Measurements from ENCODE around the gene COPG2.

Gene COPG2

DNA sequence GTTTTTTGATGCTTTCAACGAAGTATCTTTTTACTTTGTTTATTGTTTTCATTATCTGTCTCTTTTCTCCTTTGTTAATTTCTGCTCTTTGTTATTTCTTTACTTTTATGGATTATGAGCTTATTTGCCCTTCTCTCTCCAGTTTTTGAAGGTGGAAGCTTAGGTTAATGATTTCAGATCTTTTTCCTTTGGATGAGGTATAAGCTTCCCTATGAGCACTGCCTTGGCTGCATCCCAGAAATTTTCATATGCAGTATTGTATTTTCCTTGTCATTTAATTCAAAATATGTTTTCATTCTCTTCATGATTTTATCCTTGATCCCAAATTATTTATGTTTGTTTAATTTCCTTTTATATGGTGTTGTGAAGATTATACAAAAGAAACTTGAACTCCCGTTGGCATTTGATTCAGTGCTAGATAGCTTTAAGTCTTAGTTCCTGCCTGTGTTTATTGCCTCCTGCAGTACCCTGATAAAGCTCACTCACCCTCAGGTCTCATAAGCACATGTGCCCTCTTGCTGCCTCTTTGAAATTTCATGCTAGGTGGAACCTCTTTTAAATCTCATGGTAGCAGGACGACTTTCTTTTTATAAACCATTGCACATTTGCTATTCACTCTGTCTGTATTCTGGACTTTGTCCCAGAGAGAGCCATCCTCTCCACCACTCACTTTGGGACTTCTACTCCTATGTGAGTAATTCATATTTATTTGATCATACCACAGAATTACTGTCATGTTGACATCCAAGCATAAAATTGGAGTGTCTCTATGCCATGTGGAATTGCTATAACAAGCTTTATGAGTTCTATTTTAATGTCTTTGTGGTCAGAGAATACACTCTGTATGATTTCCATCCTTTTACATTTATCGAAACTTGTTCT lies 204.8 kb downstream of the COPG2 start:
- TF ChIP-seq CREB1 (IDR thresholded peaks at IDR 0.05; ENCODE audit: low read depth) (no peak), TAF1 (IDR thresholded peaks at IDR 0.05; ENCODE audit: low read depth) (no peak), CEBPB (IDR thresholded peaks at IDR 0.05) (no peak), TEAD4 (IDR thresholded peaks at IDR 0.05) (no peak), NFIC (IDR thresholded peaks at IDR 0.05) (no peak), EGR1 (IDR thresholded peaks at IDR 0.05) (no peak), TCF12 (IDR thresholded peaks at IDR 0.05; ENCODE audit: low read depth) (no peak), FOXM1 (IDR thresholded peaks at IDR 0.05; ENCODE audit: borderline replicate concordance, low read depth) (no peak), EP300 (IDR thresholded peaks at IDR 0.05; ENCODE audit: borderline replicate concordance) (no peak), YY1 (IDR thresholded peaks at IDR 0.05; ENCODE audit: low read depth) (no peak), RAD21 (IDR thresholded peaks at IDR 0.05; ENCODE audit: low read depth) (no peak), ZBTB7A (IDR thresholded peaks at IDR 0.05; ENCODE audit: low read depth) (no peak)
- TF ChIP-seq, protein P1, sequence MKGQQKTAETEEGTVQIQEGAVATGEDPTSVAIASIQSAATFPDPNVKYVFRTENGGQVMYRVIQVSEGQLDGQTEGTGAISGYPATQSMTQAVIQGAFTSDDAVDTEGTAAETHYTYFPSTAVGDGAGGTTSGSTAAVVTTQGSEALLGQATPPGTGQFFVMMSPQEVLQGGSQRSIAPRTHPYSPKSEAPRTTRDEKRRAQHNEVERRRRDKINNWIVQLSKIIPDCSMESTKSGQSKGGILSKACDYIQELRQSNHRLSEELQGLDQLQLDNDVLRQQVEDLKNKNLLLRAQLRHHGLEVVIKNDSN (IDR thresholded peaks at IDR 0.05), result no peak
- TF ChIP-seq, protein P2, sequence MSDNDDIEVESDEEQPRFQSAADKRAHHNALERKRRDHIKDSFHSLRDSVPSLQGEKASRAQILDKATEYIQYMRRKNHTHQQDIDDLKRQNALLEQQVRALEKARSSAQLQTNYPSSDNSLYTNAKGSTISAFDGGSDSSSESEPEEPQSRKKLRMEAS (IDR thresholded peaks at IDR 0.05), result no peak
- TF ChIP-seq, protein P3, sequence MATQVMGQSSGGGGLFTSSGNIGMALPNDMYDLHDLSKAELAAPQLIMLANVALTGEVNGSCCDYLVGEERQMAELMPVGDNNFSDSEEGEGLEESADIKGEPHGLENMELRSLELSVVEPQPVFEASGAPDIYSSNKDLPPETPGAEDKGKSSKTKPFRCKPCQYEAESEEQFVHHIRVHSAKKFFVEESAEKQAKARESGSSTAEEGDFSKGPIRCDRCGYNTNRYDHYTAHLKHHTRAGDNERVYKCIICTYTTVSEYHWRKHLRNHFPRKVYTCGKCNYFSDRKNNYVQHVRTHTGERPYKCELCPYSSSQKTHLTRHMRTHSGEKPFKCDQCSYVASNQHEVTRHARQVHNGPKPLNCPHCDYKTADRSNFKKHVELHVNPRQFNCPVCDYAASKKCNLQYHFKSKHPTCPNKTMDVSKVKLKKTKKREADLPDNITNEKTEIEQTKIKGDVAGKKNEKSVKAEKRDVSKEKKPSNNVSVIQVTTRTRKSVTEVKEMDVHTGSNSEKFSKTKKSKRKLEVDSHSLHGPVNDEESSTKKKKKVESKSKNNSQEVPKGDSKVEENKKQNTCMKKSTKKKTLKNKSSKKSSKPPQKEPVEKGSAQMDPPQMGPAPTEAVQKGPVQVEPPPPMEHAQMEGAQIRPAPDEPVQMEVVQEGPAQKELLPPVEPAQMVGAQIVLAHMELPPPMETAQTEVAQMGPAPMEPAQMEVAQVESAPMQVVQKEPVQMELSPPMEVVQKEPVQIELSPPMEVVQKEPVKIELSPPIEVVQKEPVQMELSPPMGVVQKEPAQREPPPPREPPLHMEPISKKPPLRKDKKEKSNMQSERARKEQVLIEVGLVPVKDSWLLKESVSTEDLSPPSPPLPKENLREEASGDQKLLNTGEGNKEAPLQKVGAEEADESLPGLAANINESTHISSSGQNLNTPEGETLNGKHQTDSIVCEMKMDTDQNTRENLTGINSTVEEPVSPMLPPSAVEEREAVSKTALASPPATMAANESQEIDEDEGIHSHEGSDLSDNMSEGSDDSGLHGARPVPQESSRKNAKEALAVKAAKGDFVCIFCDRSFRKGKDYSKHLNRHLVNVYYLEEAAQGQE (IDR thresholded peaks at IDR 0.05; ENCODE audit: low read depth), result no peak

DNA sequence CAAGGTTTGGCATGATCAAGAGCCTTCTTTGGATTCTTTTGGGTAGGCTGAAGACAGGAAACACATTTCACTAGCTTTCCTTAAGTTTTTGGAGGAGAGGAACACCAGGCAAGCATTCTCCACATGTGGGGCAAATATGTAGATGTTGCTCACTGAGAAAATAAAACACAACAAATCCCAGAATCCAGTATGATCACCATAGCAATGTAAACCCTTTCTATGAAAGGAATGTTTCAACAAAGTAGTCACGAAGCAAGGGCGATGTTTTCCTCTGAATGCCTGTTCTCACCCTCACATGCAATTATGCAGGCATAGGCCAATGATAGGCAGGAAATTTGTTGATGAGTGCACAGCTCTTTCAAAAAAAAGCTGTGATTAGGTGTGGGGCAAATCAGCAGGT lies 207.3 kb downstream of the COPG2 start:
- TF ChIP-seq YY1 (IDR thresholded peaks at IDR 0.05; ENCODE audit: low read depth), result no peak
- TF ChIP-seq TEAD4 (IDR thresholded peaks at IDR 0.05), result no peak
- TF ChIP-seq, protein P1 (IDR thresholded peaks at IDR 0.05), result no peak
- no peak for TF ChIP-seq TCF12 (IDR thresholded peaks at IDR 0.05; ENCODE audit: low read depth)
- no peak for TF ChIP-seq TAF1 (IDR thresholded peaks at IDR 0.05; ENCODE audit: low read depth)
- TF ChIP-seq CREB1 (IDR thresholded peaks at IDR 0.05; ENCODE audit: low read depth), result no peak
- TF ChIP-seq, protein P3 (IDR thresholded peaks at IDR 0.05; ENCODE audit: low read depth), result no peak

DNA sequence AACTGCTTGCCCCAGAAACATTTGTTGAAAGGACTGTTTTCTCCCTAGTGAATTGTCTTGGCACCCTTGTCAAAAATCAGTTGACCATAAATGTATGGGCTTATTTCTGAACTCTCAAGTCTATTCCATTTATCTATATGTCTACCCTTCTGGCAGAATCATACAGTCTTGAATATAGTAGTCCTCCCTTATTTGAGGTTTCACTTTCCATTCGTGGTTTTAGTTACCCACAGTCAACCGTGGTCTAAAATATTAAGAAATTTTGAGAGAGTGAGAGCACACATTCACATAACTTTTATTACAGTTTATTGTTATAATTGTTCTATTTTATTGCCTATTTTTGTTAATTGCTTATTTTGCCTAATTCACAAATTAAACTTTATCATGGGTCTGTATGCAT lies 210.3 kb downstream of the COPG2 start:
- TF ChIP-seq EGR1 (IDR thresholded peaks at IDR 0.05) (no peak), RAD21 (IDR thresholded peaks at IDR 0.05; ENCODE audit: low read depth) (no peak), TAF1 (IDR thresholded peaks at IDR 0.05; ENCODE audit: low read depth) (no peak), YY1 (IDR thresholded peaks at IDR 0.05; ENCODE audit: low read depth) (no peak), ZBTB7A (IDR thresholded peaks at IDR 0.05; ENCODE audit: low read depth) (no peak), EP300 (IDR thresholded peaks at IDR 0.05; ENCODE audit: borderline replicate concordance) (no peak), CEBPB (IDR thresholded peaks at IDR 0.05) (no peak), TCF12 (IDR thresholded peaks at IDR 0.05; ENCODE audit: low read depth) (no peak), CREB1 (IDR thresholded peaks at IDR 0.05; ENCODE audit: low read depth) (no peak), TEAD4 (IDR thresholded peaks at IDR 0.05) (no peak), FOXM1 (IDR thresholded peaks at IDR 0.05; ENCODE audit: borderline replicate concordance, low read depth) (no peak), NFIC (IDR thresholded peaks at IDR 0.05) (no peak)
- TF ChIP-seq, protein P1 (IDR thresholded peaks at IDR 0.05), result no peak
- TF ChIP-seq, protein P3 (IDR thresholded peaks at IDR 0.05; ENCODE audit: low read depth), result no peak
- TF ChIP-seq, protein P2 (IDR thresholded peaks at IDR 0.05), result no peak

Data from Ishikawa (cell line).